Fibroblast of pulmonary artery (primary cell): Measurements from ENCODE around the gene DLGAP1.

Source experiments
- DNase-seq: peaks from one replicate; pipeline ENCODE4 v3.0.0-alpha.2; 2010; ENCODE audit warnings: low read depth
- H3K4me3 ChIP-seq: replicated peaks from 2 replicates; pipeline ENCODE4 v1.5.1; 2011; ENCODE audit warnings: low read depth, mild to moderate bottlenecking, control low read depth, low read length, moderate library complexity
- TF ChIP-seq, protein P1 (sequence below): IDR thresholded peaks from 2 replicates; pipeline ENCODE4 v1.5.1; 2011; ENCODE audit warnings: mild to moderate bottlenecking, control low read depth, low read length, inconsistent platforms; ENCODE audit errors: missing control alignments

Gene DLGAP1

DNA sequence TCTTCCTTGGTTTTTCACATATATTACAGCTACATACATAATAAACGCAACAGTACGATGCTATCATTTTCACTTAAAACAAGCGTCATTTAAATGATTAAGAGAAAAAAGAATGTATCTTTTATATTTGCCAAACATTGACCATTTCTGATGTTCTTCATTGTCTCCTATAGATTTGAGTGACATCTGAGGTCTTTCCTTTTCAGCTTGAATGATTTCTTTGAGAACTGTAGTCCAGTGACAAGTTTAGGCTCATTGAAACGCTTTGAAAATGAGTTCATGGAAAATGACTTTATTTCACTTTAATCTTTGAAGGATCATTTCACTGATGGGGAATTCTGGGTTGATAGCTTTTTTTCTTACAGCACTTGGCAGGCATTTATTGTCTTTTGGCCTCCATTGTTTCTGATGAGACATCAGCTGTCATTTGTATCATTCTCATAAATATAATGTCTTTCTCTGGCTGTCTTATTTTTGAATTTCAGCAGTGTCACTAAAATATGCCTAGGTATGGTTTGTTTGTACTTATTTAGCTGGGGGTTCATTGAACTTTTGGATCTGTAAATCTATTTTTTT, 994.2 kb downstream of the DLGAP1 start:
- TF ChIP-seq, protein P1, sequence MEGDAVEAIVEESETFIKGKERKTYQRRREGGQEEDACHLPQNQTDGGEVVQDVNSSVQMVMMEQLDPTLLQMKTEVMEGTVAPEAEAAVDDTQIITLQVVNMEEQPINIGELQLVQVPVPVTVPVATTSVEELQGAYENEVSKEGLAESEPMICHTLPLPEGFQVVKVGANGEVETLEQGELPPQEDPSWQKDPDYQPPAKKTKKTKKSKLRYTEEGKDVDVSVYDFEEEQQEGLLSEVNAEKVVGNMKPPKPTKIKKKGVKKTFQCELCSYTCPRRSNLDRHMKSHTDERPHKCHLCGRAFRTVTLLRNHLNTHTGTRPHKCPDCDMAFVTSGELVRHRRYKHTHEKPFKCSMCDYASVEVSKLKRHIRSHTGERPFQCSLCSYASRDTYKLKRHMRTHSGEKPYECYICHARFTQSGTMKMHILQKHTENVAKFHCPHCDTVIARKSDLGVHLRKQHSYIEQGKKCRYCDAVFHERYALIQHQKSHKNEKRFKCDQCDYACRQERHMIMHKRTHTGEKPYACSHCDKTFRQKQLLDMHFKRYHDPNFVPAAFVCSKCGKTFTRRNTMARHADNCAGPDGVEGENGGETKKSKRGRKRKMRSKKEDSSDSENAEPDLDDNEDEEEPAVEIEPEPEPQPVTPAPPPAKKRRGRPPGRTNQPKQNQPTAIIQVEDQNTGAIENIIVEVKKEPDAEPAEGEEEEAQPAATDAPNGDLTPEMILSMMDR = no peak
- no peak for DNase-seq
- no peak overlapping the region for H3K4me3 ChIP-seq

DNA sequence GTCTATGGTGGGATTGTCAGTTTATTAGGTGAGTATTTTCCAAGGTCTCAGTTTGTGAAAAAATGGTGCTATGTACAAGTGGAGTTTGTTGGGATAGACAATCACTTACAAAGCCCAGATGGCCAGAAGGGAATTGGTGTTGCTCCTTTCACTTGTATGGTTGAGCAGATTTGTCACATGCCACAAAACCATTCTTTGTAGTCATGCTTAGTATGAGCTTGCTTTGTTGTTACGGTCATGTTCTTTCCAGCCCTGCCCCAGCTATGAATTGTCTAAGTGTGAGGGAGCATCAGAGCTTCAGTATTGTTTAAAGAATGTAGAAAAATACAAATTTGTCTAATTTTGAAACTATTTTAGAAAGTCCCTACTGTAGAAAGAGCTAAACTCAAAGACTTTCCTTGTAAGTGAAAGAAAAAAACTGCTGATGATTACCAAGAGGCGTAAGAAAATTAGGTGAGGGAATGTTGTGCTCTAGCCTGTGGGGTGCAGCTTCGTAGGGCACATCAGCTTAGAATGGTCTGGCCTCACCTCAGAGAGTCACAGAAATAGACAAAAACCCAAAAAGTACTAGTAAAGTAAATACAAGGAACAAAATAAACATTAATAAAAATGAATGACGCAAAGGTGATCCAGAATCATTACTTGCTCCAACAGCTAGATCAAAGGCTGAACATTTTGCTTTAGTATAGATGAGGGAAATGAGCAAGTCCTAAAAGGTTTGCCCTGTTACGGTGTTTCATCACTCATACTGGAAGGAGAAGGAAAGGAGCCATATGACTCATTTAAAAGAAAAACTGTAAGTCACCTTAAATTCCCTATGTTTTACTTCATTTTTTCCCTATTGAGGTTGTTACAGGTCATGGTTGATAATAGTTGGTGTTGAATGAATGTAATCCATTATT, 995.9 kb downstream of the DLGAP1 start:
- TF ChIP-seq, protein P1 = no peak
- peak; percentile 74 for DNase-seq
- no peak overlapping the region for H3K4me3 ChIP-seq

DNA sequence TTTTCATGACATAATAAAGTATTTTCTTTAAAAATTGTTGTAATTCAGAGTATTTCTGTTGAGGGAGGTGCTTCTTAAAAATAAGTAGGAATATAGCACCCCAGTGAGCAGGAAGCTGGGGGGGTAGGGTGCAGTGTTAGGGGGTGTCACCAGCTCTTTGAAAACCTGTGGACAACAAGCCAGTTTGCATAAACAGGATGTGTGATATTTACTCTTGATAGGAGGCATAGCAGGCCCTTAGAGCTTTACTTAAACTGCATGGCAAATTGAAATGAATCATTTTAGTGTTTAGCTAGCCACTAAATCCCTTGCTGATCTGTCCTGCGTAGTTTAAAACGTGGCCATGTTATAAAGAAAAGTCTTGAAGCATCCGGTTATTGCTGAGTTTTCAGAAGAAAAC, 996.7 kb downstream of the DLGAP1 start:
- no peak for DNase-seq
- no peak overlapping the region for H3K4me3 ChIP-seq
- TF ChIP-seq, protein P1 = no peak

DNA sequence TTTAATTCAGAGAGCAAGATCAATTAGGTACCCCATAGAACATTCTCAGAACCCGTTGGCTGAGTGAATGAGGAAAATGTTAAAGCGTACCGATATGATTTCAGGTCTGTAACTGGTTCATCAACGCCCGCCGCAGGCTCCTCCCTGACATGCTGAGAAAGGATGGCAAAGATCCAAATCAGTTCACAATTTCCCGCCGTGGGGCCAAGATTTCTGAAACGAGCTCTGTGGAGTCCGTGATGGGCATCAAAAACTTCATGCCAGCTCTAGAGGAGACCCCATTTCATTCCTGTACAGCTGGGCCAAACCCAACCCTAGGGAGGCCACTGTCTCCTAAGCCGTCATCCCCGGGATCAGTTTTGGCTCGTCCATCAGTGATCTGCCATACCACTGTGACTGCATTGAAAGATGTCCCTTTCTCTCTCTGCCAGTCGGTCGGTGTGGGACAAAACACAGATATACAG, 997.8 kb downstream of the DLGAP1 start:
- no peak overlapping the region for H3K4me3 ChIP-seq
- DNase-seq = no peak
- TF ChIP-seq, protein P1 = no peak

DNA sequence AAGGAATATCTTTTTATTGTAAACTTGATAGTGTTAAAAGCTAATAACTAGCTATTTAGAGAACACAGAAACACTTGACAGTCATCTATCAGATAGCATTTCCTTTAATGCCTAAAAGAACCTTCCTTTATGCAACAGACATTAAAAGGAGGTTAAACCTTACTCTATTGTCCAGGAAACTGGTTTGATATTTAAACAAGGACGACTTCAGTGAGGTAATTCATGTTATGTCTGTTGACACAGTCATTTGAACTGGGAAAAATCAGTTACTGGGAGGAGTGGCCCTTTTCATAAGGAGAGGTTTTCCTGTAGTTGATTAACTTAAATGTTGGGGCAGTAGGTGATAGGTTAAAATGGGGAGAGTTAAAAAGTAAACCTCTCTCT, 998.4 kb downstream of the DLGAP1 start:
- no peak for DNase-seq
- no peak overlapping the region for H3K4me3 ChIP-seq
- TF ChIP-seq, protein P1 = no peak

DNA sequence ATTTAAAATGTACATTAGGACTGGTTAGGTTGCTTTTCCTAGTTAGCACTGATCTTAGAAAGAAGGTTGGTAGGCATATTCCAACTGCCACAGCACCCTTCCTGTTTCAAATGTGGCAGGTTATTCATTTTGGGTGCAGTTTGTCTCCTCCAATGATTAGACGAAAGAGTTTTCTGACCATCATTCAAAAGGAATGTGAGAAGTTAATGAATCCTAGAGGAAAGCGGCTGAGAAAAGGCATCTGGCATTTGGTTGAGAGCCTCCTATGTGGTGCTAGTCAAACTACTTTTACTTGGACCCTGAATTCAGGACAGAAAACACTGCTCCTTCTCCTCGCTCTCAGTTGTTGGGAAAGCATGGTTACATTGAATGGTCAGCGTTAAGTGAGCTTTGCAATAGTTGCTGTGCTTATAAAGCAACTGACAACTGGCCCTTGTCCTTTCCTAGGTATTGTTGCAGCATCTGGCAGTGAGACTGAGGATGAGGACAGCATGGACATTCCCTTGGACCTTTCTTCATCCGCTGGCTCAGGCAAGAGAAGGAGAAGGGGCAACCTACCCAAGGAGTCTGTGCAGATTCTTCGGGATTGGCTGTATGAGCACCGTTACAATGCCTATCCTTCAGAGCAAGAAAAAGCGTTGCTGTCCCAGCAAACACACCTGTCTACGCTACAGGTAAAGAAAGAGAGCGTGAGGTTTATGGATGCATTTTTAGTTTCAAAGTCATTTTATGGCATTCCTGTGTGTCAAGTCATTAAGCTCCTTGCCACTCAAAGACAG, 999.0 kb downstream of the DLGAP1 start:
- DNase-seq = peak; percentile 55
- TF ChIP-seq, protein P1 = no peak
- H3K4me3 ChIP-seq = no peak overlapping the region
